HG03097 (cell line): ENCODE data around the gene KCTD16.

Experiments used
- ATAC-seq: cut with Tn5 transposase; IDR thresholded peaks from one replicate; pipeline ENCODE4 v1.9.1; 2021; ENCODE audit not compliant: unreplicated experiment, low FRiP score

The KCTD16 gene

DNA sequence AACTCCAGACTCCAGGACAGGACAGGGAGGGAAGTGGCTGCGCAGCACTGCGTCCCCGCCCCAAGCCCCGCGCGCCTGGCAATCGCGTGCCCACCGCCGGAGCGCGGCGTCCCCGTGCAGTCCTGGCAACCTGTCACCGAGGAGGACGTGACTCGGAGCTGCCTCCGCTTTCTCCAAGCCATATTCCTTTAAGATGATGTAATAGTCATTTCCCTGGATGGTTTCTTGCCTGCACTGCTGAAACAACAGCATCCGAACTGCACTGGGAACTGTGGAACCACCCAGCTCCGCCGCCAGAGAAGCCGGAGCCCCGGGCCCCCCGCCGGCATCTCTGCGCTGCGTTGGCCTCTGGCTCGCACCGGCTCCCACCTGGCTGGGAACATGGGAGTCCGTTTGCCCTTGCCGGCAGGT lies 34.5 kb downstream of the KCTD16 start:
- no peak for ATAC-seq

DNA sequence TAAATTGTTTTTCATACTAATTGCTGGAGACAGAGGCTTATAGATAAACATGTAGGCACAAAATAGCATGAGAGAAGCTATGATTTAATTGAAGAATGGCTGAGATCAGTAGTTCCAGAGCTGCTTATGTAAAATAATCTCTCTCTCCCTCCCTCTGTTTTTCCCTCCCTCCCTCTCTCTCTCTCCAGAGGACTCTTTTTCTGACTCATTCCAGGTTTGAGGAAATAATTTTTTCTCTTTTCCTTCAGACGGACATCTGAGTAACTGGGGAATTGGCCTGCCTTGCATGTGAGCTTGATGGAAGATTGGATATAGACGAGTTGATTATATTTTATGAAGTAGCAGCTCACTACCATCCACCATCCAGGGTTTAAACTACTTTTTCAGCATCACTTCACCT lies 35.5 kb downstream of the KCTD16 start:
- ATAC-seq = no peak

DNA sequence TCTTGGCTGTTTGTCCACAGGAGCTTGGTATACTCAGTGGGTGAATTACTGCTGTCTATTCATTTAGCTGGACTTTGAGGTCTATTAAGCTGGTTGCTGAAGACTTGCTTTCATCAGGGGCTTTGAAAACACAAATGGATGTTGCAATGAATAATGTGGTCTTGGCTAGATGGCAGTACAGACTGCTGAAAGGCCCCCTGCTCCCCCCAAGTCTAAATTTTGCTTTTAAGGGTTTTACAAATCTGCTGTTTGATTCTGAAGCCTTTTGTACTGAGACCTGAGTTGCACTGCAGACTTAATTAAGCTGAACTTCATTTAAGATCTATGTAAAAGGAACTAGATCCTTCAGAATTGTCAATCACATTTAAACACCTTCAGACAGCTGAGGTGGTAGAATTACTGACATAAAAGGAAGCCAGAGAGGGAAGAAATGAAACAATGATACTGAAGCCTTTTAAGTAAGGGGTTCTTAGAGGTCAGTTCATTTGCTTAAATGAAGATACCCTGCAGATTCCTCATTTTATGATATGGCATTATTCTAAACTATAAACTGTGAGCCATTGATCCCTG lies 37.3 kb downstream of the KCTD16 start:
- ATAC-seq = no peak

DNA sequence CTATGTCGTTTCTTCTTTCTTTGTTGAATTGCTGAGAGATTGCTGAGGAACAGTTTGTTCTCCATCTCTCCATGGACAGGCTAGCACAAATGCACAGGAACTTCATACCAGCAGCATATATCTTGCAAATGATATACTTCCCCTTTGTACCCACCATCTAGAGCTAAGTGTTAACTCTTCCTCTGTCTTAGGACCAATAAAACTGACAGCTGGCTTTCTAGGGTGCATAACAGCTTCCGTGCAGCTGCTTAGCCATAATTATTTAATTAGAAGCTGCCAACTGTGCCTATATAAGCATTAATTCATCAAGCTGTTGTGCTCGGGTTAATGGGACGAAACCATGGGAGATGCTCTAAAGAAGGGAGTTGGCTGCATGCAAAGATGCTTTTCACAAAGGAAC lies 38.7 kb downstream of the KCTD16 start:
- ATAC-seq = no peak

DNA sequence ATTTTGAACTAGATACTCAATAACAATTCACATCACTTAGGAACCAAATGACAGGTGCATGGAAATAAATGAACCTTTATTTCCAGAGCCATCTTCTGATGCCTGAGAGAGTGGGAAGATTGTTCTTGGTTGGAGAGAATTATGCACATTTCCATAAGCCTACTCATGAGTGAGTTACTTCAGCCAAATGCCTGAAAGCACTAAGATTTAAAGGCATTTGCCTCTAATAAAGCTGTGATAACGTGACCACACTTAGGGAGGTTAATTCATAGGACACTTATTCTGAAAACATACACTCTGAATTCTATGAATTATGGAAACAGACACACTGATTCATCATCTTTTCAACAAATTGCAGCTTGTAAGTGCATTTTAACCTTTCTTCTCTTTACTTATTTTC lies 40.0 kb downstream of the KCTD16 start:
- ATAC-seq = no peak

DNA sequence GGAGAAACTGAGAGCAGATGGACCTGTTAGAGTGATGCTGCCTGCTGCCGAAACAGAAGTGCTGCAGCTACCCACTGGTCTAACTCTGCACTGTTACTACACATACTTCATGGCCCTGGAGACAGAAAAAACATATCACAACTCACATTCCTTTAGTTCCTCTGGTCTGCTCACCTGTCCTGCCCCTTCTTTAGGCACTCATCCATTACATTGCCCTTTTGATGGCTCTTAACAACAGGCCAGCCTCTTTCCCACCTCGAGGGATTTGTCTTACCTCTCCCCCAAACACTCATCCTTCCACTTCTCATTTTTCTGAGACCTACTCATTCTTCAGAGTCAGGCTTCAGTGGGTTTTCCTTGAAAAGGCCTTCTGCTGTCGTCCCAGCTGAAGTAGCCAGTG lies 49.2 kb downstream of the KCTD16 start:
- ATAC-seq = no peak

DNA sequence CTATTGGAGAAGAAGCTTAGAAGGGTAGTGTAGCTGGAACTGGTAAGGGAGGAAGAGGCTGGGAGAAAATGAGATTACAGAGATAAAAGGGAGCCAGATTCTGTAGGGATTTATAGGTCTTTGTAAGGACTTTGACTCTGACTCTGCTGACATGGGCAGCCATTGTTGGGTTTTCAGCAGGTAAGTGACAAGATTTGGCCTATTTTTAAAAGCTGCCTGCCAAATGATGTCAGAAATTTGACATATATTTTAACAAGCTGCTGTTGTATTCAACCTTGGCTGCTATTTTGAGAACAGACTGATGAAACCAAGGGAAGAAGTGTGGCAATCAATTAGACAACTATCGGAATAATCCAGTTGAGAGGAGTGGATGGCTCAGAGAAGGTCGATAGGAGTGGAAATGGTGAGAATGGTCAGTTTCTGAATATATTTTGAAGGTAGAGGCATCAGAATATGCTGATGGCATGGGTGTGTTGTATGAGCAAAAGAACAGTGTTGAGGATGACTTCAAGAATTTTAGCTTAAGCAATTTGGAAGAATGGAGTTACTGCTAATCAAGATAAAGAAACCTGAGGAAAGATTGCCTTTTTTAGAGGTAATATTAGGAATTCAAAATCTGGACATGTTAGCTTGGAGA lies 56.8 kb downstream of the KCTD16 start:
- ATAC-seq = no peak

DNA sequence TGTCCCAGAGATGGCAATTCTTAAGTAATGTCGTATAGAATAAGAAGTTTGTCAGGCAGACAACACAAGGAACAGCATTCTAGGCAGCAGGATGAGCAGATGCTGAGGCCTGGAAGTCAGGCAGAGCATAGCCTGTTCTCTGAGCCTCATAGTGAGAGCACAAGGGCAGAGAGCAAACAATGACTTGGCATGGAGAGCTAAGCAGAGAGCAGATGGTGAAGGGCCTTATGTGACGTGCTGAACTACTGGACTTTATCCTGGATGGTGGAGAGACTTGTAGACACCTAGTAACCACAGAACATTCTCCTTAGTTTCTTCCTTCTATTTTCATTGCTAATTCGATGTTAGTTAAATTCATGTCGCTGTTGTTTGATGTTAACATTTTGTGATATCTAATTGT lies 60.1 kb downstream of the KCTD16 start:
- no peak for ATAC-seq

DNA sequence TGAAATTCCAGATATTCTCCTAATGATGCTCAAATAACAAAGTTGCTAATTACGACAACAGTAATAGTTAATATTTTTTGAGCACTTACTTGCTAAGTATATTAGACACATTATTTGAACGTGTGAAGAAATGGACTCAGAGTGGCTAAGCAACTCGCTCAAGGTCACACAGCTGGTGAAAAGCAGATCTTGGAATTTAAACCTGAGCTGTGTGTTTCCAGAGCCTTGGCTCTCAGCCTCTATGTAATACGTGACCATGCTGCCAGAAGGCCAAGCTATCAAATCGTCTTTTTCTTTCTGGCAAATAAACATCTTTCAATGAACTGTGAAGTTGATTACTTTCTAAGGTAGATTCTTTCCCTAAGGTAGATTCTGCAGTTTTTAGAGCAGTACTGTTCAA lies 61.6 kb downstream of the KCTD16 start:
- no peak for ATAC-seq

DNA sequence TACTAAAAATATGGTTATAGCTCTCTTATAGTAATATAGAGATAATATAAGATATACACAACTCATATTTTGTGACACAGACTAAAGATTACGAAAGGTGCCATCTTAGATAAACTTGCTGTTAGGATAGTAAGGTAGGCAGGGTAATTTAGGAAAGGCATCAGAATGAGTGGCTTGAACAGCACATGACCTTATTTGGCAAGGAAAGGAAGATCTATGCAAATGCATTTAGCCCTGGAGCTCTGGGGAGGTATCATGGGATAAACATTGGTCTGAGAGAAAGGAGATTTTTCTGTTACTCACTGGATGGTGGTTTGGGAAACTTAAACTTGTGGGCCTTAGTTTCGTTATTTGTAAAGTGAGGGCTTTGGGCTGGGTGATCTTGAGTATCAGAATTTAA lies 65.8 kb downstream of the KCTD16 start:
- ATAC-seq = no peak

DNA sequence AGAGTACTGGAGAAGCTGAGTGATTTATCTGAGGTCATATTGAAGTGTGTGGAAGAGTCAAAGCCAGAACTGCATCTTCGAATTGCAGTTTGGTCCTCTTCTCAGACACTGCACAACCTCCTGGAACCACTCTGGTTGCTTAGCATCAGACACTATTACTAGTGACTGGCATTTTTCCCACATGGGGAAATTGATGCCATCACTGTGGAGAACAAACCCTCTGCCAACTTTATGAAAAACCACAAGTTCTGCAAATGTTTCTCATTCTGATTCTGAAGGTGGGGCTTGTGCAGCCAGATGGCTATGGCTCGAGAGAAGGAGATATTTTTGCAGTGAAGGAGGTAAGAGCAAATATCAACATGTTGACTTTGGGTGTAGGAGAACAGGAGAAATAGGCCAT lies 67.2 kb downstream of the KCTD16 start:
- ATAC-seq = no peak

DNA sequence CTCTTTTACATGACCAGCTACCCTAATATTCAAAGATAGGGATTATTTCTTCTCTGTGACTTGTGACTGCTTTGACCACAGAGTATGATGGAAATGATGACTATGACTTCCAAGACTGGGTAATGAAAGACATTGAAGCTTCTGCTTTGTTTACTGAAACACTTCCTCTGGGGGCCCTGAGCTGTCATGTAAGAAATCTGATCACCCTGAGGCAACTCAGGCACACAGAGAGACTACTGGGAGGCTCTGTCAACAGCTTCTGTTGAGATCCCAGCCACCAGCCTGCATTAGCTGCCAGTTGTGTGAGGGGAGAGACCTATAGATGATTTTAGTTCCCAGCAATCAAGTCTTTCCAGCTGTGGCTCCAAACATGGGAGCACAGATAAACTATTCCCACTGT lies 76.5 kb downstream of the KCTD16 start:
- no peak for ATAC-seq

DNA sequence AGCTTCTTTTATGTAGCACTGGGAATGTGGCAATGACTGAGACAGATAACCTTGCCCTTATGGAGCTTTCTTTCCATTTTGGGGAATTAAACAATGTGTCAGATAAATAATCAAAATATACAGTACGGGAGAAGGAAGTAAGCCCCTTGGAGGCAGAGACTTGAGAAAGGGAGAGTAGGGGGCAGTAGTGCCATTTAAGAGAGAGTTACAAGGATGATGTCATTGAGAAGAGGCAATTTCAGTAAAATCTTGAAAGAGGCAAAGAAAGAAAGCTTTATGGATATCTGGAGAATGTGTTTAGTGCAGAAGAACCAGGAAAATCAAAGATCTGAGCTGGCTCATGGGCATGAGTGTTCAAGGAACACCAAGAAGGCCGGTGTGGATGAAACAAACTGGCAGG lies 77.3 kb downstream of the KCTD16 start:
- no peak for ATAC-seq

DNA sequence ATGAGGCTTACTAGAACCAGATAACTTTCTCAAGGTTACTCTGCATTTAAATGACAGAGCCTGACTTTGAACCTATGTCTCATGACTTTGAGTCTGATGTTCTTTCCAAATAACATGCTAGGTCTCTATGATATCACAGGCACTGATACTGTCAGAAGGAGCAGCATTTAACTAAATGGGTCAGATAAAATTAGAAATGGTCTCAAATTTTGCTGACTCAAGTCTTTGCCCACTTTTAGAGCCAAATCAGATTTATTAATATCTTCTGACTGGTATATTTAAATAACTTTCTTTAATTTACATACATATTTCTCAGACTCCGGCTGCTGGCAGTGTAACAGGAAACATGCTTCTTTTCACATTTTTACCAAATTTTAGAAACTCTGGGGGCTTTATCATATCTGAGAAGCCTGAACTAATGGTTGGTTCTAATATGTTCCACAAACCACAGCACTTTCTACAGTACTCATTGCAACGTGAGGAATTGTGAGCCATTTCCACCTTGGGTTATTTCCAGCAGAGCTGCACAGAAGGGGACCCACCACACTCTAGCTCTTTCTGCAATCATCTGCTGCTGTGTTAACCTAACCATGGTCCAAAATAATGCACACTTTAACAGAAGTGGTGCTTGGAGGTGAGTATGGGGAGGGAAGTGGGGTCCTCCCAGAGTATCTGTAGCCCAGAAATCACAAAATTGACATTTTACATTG lies 79.2 kb downstream of the KCTD16 start:
- no peak for ATAC-seq

DNA sequence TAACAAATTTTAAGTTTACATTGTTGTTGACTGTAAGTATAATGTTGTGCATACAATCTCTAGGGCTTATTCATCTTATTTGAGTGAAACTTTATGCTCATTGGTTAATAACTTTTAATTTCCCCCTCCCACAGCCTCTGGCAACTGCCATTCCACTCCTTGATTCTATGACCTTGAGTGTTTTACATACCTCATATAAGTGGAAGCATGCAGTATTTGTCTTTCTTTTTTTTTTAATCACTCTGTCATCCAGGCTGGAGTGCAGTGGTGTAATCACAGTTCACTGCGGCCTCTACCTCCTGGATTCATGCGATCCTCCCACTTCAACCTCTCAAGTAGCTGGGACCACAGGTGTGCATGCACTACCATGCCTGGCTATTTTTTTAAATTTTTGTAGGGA lies 83.9 kb downstream of the KCTD16 start:
- no peak for ATAC-seq

DNA sequence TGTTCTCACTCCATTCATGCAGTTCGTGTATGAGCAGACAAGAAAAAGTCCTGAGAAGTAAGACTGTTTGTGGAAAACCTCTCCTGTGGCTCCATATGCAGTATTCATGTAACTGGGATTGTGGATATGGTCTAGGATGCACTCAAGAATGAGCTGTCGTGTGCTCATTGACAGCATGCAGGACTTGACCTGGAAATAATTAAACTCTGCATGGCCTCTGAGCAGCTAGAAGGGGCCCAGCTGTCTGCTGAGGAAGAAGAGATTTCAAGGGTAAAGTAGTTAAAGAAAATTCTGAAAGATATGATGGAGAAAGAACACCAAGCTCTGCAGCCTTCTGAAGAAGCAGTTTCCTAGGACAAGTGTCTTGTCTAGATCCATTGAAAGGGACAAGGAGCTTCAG lies 89.4 kb downstream of the KCTD16 start:
- no peak for ATAC-seq

DNA sequence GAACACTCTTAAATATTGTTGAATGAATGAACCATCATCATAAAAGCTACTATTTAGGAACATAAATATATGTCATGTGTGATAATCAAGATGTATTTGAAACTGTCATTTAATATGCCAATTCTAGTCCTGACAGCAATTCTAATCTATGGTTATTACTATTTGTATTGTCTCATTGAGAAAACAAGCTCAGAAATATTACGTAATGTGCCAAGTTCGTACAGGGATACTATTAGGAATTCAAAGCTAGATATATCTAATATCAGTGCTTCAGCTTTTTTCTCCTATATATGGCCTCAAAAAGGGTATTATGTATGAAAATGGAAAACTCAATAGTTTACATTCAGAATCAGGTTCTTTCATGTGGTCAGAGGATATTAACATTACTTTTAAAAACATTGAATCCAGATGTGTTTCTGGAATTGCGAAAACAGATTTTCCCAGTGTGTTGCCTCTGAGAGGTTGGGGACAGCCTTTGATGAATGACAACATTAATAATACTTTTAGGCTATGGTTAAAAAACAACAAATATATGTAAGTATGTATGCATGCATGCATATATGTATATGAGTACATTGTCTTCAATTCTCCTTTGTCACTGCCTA lies 95.1 kb downstream of the KCTD16 start:
- ATAC-seq = no peak

DNA sequence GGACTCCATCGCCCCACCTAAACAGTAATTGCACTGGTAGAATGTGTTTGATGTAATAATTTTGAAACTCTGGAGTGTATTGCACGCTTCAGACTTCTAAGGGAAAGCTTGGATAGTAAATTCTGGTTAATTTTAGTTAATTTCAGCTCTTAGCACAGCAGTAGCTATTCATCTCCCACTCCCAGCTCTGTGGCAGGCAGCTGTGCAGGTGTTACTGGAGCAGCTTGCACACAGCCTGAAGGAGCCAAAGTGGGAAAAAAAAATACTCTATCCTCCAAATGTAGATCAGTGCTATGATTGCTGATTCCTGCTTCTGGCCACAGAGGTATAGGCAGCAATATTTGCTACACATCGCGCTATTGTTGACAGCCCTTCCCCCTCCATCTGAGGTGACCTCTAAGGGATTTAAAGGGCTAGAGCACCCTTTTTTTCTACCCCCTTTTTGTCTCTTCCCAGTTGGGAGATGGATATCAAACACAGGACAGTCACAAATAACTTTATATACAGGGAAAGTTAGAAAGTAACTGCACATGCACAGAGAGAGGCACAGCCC lies 97.4 kb downstream of the KCTD16 start:
- no peak for ATAC-seq

DNA sequence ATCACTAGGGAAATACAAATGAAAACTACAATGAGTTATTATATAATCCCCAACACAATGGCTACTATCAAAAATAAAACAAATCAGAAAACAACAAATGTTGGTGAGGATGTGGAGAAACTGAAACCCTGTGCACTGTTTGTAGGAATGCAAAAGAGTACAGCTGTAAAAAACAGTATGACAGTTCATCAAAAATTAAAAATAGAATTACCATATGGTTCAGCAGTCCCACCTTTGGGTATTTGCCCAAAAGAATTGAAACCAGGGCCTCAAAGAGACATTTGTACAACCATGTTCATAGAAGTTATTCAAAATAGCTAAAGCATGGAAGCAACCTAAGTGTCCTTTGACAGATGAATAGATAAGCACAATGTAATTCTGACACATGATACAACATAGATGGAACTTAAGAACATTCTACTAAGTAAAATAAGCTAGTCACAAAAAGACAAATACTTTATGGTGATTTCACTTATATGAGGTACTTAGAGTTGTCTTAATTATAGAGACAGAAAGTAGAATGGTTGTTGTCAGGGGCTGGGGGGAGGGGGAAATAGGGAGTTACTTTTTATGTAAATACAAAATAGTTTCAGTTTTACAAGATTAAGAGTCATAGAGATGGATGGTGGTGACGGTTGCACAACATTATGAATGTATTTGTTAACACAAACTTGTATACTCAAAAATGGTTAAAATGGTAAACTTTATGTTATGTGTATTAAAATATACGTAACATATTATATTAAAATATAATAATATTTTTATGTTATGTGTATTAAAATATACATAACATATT lies 102.8 kb downstream of the KCTD16 start:
- ATAC-seq = no peak

DNA sequence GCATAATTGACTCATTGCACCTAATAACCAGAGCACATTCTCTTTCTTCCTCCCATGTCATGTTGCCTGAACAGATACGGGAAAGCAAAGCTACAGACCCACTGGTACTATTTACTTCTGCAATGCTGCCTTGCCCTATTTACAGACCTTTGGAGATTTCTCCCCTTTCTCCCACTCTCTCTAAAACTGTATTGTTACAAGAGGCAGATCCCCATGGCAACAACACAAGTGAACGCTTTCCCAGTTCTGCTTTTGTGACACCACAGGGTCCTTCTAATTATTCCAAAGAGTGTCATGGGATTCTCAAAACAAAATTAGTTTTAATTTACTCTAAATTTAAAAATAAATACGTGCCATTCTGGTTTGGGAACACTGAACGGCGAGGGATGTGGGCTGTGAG lies 104.7 kb downstream of the KCTD16 start:
- no peak for ATAC-seq
